GM12878 (cell line): Measurements from ENCODE around the gene TMEM256. TPM values are rescaled to one million over a fixed set of nuclear protein-coding genes. Genes with fewer than 3 reads are reported as not detected.

Experiments used
- ATAC-seq: fragments of 200-7000 bp; cut with Tn5 transposase; 3 replicates; pipeline ENCODE4 v1.9.1; 2020; ENCODE audit warnings: mild to moderate bottlenecking, moderate library complexity
- BruUV-seq: library from RNA; stranded (reverse); fragments of 400-500 nt; replicated peaks from 2 replicates; lab custom pipeline; 2021; lab: Mats Ljungman, UMichigan
- CTCF ChIA-PET: fragments of 300-600 bp; sonication (Branson Sonifier 250); formaldehyde crosslinking; extraction: SDS; loops from one replicate; lab custom pipeline; 2021; ENCODE audit warnings: inconsistent platforms; lab: Yijun Ruan, JAX
- POLR2A ChIA-PET: fragments of 350-600 bp; formaldehyde crosslinking; extraction: SDS; loops from one replicate; lab custom pipeline; 2021; ENCODE audit warnings: inconsistent platforms; lab: Charles Lee
- RAD21 ChIA-PET: fragments of 300-600 bp; sonication (Branson Sonifier 250); formaldehyde crosslinking; loops from one replicate; lab custom pipeline; 2023; ENCODE audit warnings: antibody characterized with exemption; ENCODE audit not compliant: unreplicated experiment; lab: Charles Lee
- SMC1A ChIA-PET: fragments of 300-600 bp; sonication (Branson Sonifier 250); formaldehyde crosslinking; loops from one replicate; lab custom pipeline; 2023; ENCODE audit not compliant: unreplicated experiment, uncharacterized antibody; lab: Charles Lee
- DNase-seq: peaks from one replicate; pipeline ENCODE4 v3.0.0-alpha.2; 2011; ENCODE audit warnings: low read depth, low spot score
- FAIRE-seq: peaks from 3 replicates; lab custom pipeline; 2011; peaks lifted over from hg19 to GRCh38; lab: Jason Lieb, UNC
- H2AFZ ChIP-seq: 2 replicates; pipeline ENCODE4 v1.6.0; 2011; ENCODE audit warnings: low read depth, low read length, control low read depth; ENCODE audit not compliant: control insufficient read depth
- H3K27ac ChIP-seq: 2 replicates; pipeline ENCODE4 v1.5.1; 2011; ENCODE audit warnings: control low read depth; ENCODE audit not compliant: control insufficient read depth, insufficient read depth
- H3K27me3 ChIP-seq, 2 experiments: replicated peaks in 1 of 2; 2 replicates each; pipeline versions ENCODE4 v1.6.0 to v1.6.1; 2011; ENCODE audit warnings: low read length in 1 of 2; ENCODE audit not compliant: control insufficient read depth in 2 of 2, insufficient read depth in 2 of 2
- H3K36me3 ChIP-seq, 2 experiments: 2 replicates each; pipeline ENCODE4 v1.5.1; 2011; ENCODE audit warnings: low read length in 1 of 2; ENCODE audit not compliant: control insufficient read depth in 2 of 2, insufficient read depth in 2 of 2
- H3K4me1 ChIP-seq: 2 replicates; pipeline ENCODE4 v1.6.1; 2011; ENCODE audit warnings: mild to moderate bottlenecking, low read length, moderate library complexity, mixed read lengths; ENCODE audit not compliant: control insufficient read depth, insufficient read depth
- H3K4me2 ChIP-seq: 2 replicates; pipeline ENCODE4 v1.6.0; 2011; ENCODE audit warnings: control low read depth; ENCODE audit not compliant: control insufficient read depth, insufficient read depth
- H3K4me3 ChIP-seq: fragments of 200-600 bp; sonication (generic); 2 replicates; pipeline ENCODE4 v1.5.1; 2016
- H3K79me2 ChIP-seq: 2 replicates; pipeline ENCODE4 v1.6.0; 2011; ENCODE audit warnings: low read length; ENCODE audit not compliant: control insufficient read depth, insufficient read depth
- H3K9ac ChIP-seq: 2 replicates; pipeline ENCODE4 v1.8.0; 2011; ENCODE audit warnings: low read length, control low read depth, mixed read lengths; ENCODE audit not compliant: control insufficient read depth, insufficient read depth
- H3K9me3 ChIP-seq: replicated peaks from 3 replicates; pipeline ENCODE4 v1.5.1; 2011; ENCODE audit warnings: mild to moderate bottlenecking, low read length; ENCODE audit not compliant: control insufficient read depth, insufficient read depth
- H4K20me1 ChIP-seq: 2 replicates; pipeline ENCODE4 v1.6.0; 2011; ENCODE audit not compliant: control insufficient read depth, insufficient read depth
- ATF7 ChIP-seq: fragments of 450-650 bp; IDR thresholded peaks from 2 replicates; pipeline ENCODE4 v1.6.1; 2016; ENCODE audit warnings: low read depth, mild to moderate bottlenecking
- CREM ChIP-seq: IDR thresholded peaks from 2 replicates; pipeline ENCODE4 v1.6.1; 2014; ENCODE audit warnings: antibody characterized with exemption, low read depth
- E2F4 ChIP-seq: IDR thresholded peaks from 2 replicates; pipeline ENCODE4 v1.6.1; 2012; ENCODE audit warnings: low read depth, low read length, improper control_type of control experiment
- HDGF ChIP-seq: fragments of 450-650 bp; IDR thresholded peaks from 2 replicates; pipeline ENCODE4 v1.6.1; 2016; ENCODE audit warnings: antibody characterized with exemption
- KDM1A ChIP-seq: fragments of 200-600 bp; sonication (generic); IDR thresholded peaks from 2 replicates; pipeline ENCODE4 v1.6.1; 2016; ENCODE audit warnings: borderline replicate concordance
- MYB ChIP-seq: fragments of 150-350 bp; IDR thresholded peaks from 2 replicates; pipeline ENCODE4 v1.6.1; 2014; ENCODE audit warnings: mild to moderate bottlenecking, low read depth, low read length, borderline replicate concordance
- NR2F1 ChIP-seq: fragments of 450-650 bp; conservative IDR thresholded peaks from 2 replicates; pipeline ENCODE4 v1.6.1; 2017; ENCODE audit warnings: mild to moderate bottlenecking
- POLR2AphosphoS5 ChIP-seq: IDR thresholded peaks from 2 replicates; pipeline ENCODE4 v1.6.1; 2011; ENCODE audit warnings: mild to moderate bottlenecking, low read length, inconsistent platforms
- PRDM15 ChIP-seq: fragments of 450-650 bp; formaldehyde crosslinking; IDR thresholded peaks from 2 replicates; pipeline ENCODE4 v1.4.0; 2020; ENCODE audit warnings: mild to moderate bottlenecking, moderate library complexity
- SKIL ChIP-seq: fragments of 450-650 bp; IDR thresholded peaks from 2 replicates; pipeline ENCODE4 v1.6.1; 2017; ENCODE audit warnings: mild to moderate bottlenecking, low read depth, inconsistent platforms; ENCODE audit not compliant: poor library complexity, severe bottlenecking
- WGBS: methylation state at CpG from one replicate; pipeline ENCODE4 v1.1.6; 2016; ENCODE audit warnings: low lambda C conversion rate; ENCODE audit not compliant: insufficient replicate concordance, insufficient coverage; ENCODE audit errors: missing lambda C conversion rate; 5-methylcytosine and 5-hydroxymethylcytosine counted together
- in situ Hi-C: fragments of 300-500 bp; cut with MboI; formaldehyde crosslinking; loops from 9 replicates; pipeline ENCODE4 v1.14.3; 2018; ENCODE audit warnings: mixed read lengths
- intact Hi-C: fragments of 100-400 bp; cut with micrococcal nuclease; formaldehyde crosslinking; loops from one replicate; pipeline ENCODE4 v1.14.2; 2022; ENCODE audit not compliant: unreplicated experiment
- polyA plus RNA-seq, 11 experiments: library from polyadenylated mRNA; depleted of rRNA in 4 of 11; unstranded in 6 of 11; stranded (reverse) in 5 of 11; fragments of >200 nt; fragmentation: Nextera tagmentation in 4 of 11; fragmentation: Illumina TruSeq in 1 of 11; extraction: Ambion mirVana in 4 of 11; extraction: Trizol in 1 of 11; gene quantifications; 1 replicate in 1 of 11; 2 replicates in 10 of 11; pipeline versions ENCODE4 v1.2.1 to v1.2.3, GENCODE V29; 2011 to 2016; ENCODE audit warnings: inconsistent platforms in 2 of 11, missing spikeins in 2 of 11, low read depth in 1 of 11
- total RNA-seq, 4 experiments: library from RNA; depleted of rRNA in 3 of 4; stranded (reverse); fragments of >200 nt in 3 of 4; fragmentation: Illumina TruSeq in 1 of 4; extraction: Trizol in 1 of 4; gene quantifications; 2 replicates each; pipeline versions ENCODE4 v1.2.1 to v1.2.3, GENCODE V29; 2013 to 2021

TMEM256 gene
- total and polyA plus RNA-seq, 10 of the 15 experiments (the other 5 are each of a cell fraction or from before 2014, with no cell fraction given): 57.3 to 342 (median 95.7) TPM

- SMC1A ChIA-PET: no interaction called here
Measured at GRCh38 chr17:7417056-7417655, 13.3 kb upstream of the TMEM256 start.

More at GRCh38 chr17:7417056-7417655, 13.3 kb upstream of the TMEM256 start:
- DNase-seq: no peak
- H3K9me3 ChIP-seq: no peaks in the 10 kb centered on the region
- no peak overlapping the region for H3K27ac ChIP-seq
- POLR2A ChIA-PET: no interaction called here
- H4K20me1 ChIP-seq: no peaks in the 10 kb centered on the region
- no TSS peak for BruUV-seq
- H3K36me3 ChIP-seq: no peaks in the 10 kb centered on the region
- in situ Hi-C loops: no loop called here
- ATAC-seq: no peak
- no peaks in the 10 kb centered on the region for H3K79me2 ChIP-seq
- intact Hi-C loops: no loop called here
- no peak overlapping the region for H3K4me3 ChIP-seq
- 76% methylated on average over 34 of the region's 54 CpGs for WGBS
- TF ChIP-seq CREM (no peak), ATF7 (no peak), PRDM15 (CRISPR knock-in tag) (no peak), HDGF (no peak), NR2F1 (no peak), MYB (no peak), SKIL (no peak), E2F4 (no peak), KDM1A (no peak), POLR2AphosphoS5 (no peak)
- TF ChIP-seq, all 136 proteins: peak for 0
- Histone ChIP-seq H3K4me1 (no peaks in the 10 kb centered on the region), H2AFZ (no peak overlapping the region), H3K4me2 (no peak overlapping the region), H3K9ac (no peak overlapping the region), H3K27me3 (no peaks in the 10 kb centered on the region; a peak in 2 of 4 replicates)
- CTCF ChIA-PET: no interaction called here
- RAD21 ChIA-PET: no interaction called here
- no peak for FAIRE-seq
